Heart right ventricle (tissue), 16 donors: ENCODE data around the gene LAMA2. TPM values are rescaled to one million over a fixed set of nuclear protein-coding genes. Genes with fewer than 3 reads are reported as not detected.

Experiments used
- ATAC-seq, 8 donors: fragments of 200-7000 bp; cut with Tn5 transposase; one replicate each; pipeline ENCODE4 v1.9.1; 2020; ENCODE audit warnings: mild to moderate bottlenecking in 8 of 8, moderate library complexity in 8 of 8, moderate number of reproducible peaks in 1 of 8
- DNase-seq, 2 donors: peaks; one replicate each; pipeline ENCODE4 v3.0.0-alpha.2; 2020
- H3K27ac ChIP-seq, 10 donors: fragments of 200-600 bp; sonication (generic) in 2 of 10; one replicate each; pipeline versions ENCODE4 v1.5.0 to v1.8.0; 2020 to 2022; ENCODE audit warnings: mild to moderate bottlenecking in 3 of 10
- H3K27me3 ChIP-seq, 7 donors: fragments of 200-600 bp; one replicate each; pipeline ENCODE4 v1.8.0; 2021 to 2022; ENCODE audit warnings: mild to moderate bottlenecking in 2 of 7
- H3K36me3 ChIP-seq, 9 donors: fragments of 200-600 bp; sonication (generic) in 1 of 9; one replicate each; pipeline versions ENCODE4 v1.5.0 to v1.8.0; 2020 to 2022; ENCODE audit warnings: mild to moderate bottlenecking in 2 of 9
- H3K4me1 ChIP-seq, 9 donors: fragments of 200-600 bp; sonication (generic) in 1 of 9; one replicate each; pipeline versions ENCODE4 v1.5.0 to v1.8.0; 2020 to 2022; ENCODE audit warnings: mild to moderate bottlenecking in 4 of 9
- H3K4me3 ChIP-seq, 10 donors: fragments of 200-600 bp; sonication (generic) in 2 of 10; one replicate each; pipeline versions ENCODE4 v1.5.0 to v1.8.0; 2020 to 2022; ENCODE audit warnings: mild to moderate bottlenecking in 7 of 10, moderate library complexity in 2 of 10
- H3K9me3 ChIP-seq, 11 donors: fragments of 200-600 bp in 10 of 11; sonication (generic) in 2 of 11; one replicate each; pipeline versions ENCODE4 v1.5.0 to v1.8.0; 2013 to 2022; ENCODE audit warnings: mild to moderate bottlenecking in 2 of 11, control low read depth in 1 of 11, moderate library complexity in 1 of 11
- WGBS, 2 donors: extraction: QIAGEN DNeasy Blood & Tissue Kit; methylation state at CpG; one replicate each; pipeline ENCODE4 v1.1.7; 2013; ENCODE audit warnings: inconsistent platforms in 1 of 2; 5-methylcytosine and 5-hydroxymethylcytosine counted together
- intact Hi-C, 10 donors: fragments of 100-400 bp; cut with DNase I; formaldehyde crosslinking; loops; one replicate each; pipeline versions ENCODE4 v1.11.1 to v1.14.2; 2022
- polyA plus RNA-seq, 2 donors: library from polyadenylated mRNA; stranded (reverse); fragments of 200-250 nt; gene quantifications; one replicate each; pipeline ENCODE4 v1.2.3, GENCODE V29; 2013
- total RNA-seq, 10 donors: library from RNA; stranded (reverse); fragmentation: NEBNext Ultra II Directional in 3 of 10; extraction: Animal tissue kit (Norgen Biotek cat#: 25700) in 3 of 10; gene quantifications; one replicate each; pipeline versions ENCODE4 v1.2.1 to v1.2.4, GENCODE V29; 2021 to 2023
- TF ChIP-seq, protein P1 (sequence below), 9 donors: fragments of 200-600 bp; sonication (generic) in 2 of 9; IDR thresholded peaks; one replicate each; pipeline versions ENCODE4 v1.5.0 to v1.8.0; 2021 to 2022; ENCODE audit warnings: antibody characterized with exemption in 9 of 9, mild to moderate bottlenecking in 5 of 9, moderate library complexity in 1 of 9
- donor health status: Arrhythmogenic right ventricular cardiomyopathy.
- donor health status: ischemic (EF 13 %, LVEDD 7.1; RV severe dilation, severe dysfunction).
- donor health status: healthy with polysubstance abuse.
- donor health status: DM: no; HTN: yes; CAD: no.
- donor health status: DM: no; HTN: no; CAD: no.
- donor health status: ischemic (EF 25% LVEDD 6.9; RV normal size, moderate dysfunction).
- donor health status: ischemic (EF 25% LVEDD 5.7; RV mildly dilated, moderate dysfunction).
- donor health status: healthy.
- donor health status: DM: yes; HTN: yes; CAD: no.
- donor health status: Ischemic cardiomyopathy.
- donor health status: ischemic (EF 35%, LVEDD 5.7; RV mildly dilated, moderate dysfunction).
- donor health status: nonischemic (EF 11% LVEDD 7.7; RV severe dilation, severe dysfunction).
- donor health status: DM: yes; HTN: yes; CAD: no.
- donor health status: PGD.
- donor health status: ischemic (EF 29% LVEDD 5.4; RV normal size, mild dysfunction).
- donor health status: nonischemic (EF 23%, LVEDD 6.1; RV moderate dilation, normal function).

LAMA2 gene
- total and polyA plus RNA-seq, 12 donors = 31.1 to 293 (median 223) TPM

DNA sequence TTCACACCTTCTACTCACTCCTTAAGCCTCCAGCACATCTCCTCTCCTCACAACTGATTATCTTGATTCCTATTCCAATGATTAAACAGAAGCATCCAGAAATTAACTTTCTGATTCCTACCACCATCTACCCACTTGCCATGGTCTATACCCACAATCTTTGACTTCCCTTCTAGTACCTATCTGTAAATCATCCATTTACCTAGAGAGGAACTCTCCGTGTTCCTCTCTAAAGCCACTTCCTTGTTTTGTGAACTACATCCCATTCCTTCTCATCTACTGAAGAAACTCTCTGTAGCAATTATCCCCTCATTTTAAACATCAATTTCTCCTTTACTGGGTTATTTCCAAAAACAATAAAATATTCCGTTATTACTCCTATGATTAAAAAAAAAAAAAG is 659.8 kb downstream of the LAMA2 start:
- Histone ChIP-seq H3K4me3 (no peak overlapping the region), H3K27ac (no peak overlapping the region), H3K4me1 (no peaks in the 10 kb centered on the region), H3K9me3 (peaks cover 0 to 10% (median 0%) of the 10 kb centered on the region in 11 donors), H3K27me3 (no peaks in the 10 kb centered on the region), H3K36me3 (peaks cover 0 to 3% (median 0%) of the 10 kb centered on the region in 9 donors)
- WGBS, 2 donors = 58 to 72% methylated on average over 2 of the region's 2 CpGs
- DNase-seq (no peak), ATAC-seq (no peak)
- intact Hi-C loops = no loop called here
- TF ChIP-seq, protein P1, sequence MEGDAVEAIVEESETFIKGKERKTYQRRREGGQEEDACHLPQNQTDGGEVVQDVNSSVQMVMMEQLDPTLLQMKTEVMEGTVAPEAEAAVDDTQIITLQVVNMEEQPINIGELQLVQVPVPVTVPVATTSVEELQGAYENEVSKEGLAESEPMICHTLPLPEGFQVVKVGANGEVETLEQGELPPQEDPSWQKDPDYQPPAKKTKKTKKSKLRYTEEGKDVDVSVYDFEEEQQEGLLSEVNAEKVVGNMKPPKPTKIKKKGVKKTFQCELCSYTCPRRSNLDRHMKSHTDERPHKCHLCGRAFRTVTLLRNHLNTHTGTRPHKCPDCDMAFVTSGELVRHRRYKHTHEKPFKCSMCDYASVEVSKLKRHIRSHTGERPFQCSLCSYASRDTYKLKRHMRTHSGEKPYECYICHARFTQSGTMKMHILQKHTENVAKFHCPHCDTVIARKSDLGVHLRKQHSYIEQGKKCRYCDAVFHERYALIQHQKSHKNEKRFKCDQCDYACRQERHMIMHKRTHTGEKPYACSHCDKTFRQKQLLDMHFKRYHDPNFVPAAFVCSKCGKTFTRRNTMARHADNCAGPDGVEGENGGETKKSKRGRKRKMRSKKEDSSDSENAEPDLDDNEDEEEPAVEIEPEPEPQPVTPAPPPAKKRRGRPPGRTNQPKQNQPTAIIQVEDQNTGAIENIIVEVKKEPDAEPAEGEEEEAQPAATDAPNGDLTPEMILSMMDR (IDR thresholded peaks at IDR 0.05) = no peak

DNA sequence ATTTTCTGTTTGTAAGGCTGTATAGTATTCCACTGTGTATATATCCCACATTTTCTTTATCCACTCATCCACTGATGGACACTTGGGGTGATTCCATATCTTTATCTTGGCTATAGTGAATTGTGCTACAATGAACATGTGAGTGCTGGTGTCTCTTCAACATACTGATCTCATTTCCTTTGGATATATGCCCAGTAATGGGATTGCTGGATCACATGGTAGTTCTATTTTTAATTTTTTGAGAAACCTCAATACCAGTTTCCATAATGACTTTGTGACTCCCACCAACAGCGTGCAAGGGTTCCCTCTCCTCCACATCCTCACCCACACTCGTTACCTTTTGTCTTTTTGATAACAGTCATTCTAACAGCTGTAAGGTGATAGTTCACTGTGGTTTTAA is 661.0 kb downstream of the LAMA2 start:
- H3K4me1 ChIP-seq = no peaks in the 10 kb centered on the region
- H3K9me3 ChIP-seq = peaks cover 0 to 10% (median 0%) of the 10 kb centered on the region in 11 donors
- ATAC-seq (no peak), DNase-seq (no peak)
- H3K27ac ChIP-seq = no peak overlapping the region
- no peaks in the 10 kb centered on the region for H3K36me3 ChIP-seq
- TF ChIP-seq, protein P1 (IDR thresholded peaks at IDR 0.05) = no peak
- WGBS, 2 donors = 53 to 59% methylated on average over 2 of the region's 2 CpGs
- intact Hi-C loops = no loop called here
- no peak overlapping the region for H3K4me3 ChIP-seq
- H3K27me3 ChIP-seq = no peaks in the 10 kb centered on the region

DNA sequence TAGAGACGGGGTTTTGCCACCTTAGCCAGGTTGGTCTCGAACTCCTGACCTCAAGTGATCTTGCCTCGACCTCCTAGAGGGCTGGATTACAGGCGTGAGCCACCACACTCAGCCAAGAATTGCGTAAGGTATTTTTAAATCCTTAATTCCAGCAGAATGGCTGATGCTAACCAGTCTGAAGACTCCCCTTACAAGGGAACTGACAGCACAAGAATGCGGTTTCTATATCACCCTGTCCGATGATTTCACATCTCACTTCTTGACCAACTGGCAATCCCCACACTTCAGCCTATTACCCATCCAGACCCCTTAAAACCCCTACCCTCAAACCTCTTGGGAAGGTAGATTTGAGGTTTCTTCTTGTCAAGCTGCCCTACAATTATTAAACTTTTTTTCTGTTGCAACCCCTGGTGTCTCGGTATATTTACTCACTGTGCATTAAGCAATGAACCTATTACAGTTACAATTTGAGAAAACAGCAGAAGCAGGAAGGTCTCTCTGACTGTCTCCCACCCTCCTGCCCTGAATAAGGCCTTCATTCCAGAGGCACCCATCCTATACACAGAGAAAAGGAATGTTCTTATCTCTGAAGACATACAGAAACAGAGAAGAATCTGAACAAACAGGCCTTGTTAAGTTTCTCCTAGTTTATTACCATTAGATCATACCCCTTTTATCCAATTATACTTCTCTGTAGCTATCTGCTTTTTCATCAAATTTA is 662.1 kb downstream of the LAMA2 start:
- no peak for DNase-seq
- Histone ChIP-seq H3K27ac (no peak overlapping the region), H3K27me3 (no peaks in the 10 kb centered on the region), H3K36me3 (no peaks in the 10 kb centered on the region), H3K4me3 (no peak overlapping the region), H3K4me1 (no peaks in the 10 kb centered on the region), H3K9me3 (peaks cover 0 to 10% (median 0%) of the 10 kb centered on the region in 11 donors)
- TF ChIP-seq, protein P1 (IDR thresholded peaks at IDR 0.05) = no peak
- no peak for ATAC-seq
- intact Hi-C loops = no loop called here
- WGBS, 2 donors = 93 to 94% methylated on average over 8 of the region's 8 CpGs

- Histone ChIP-seq H3K36me3 (peaks cover 0 to 4% (median 0%) of the 10 kb centered on the region in 9 donors), H3K4me3 (no peak overlapping the region), H3K27ac (no peak overlapping the region), H3K27me3 (no peaks in the 10 kb centered on the region), H3K4me1 (no peaks in the 10 kb centered on the region), H3K9me3 (peaks cover 0 to 10% (median 0%) of the 10 kb centered on the region in 11 donors)
- no peak for DNase-seq
- TF ChIP-seq, protein P1 (IDR thresholded peaks at IDR 0.05) = no peak
- no peak for ATAC-seq
- WGBS, 2 donors = 80 to 83% methylated on average over 4 of the region's 4 CpGs
- intact Hi-C loops = no loop called here
Observed at GRCh38 chr6:129546702-129547101, 663.8 kb downstream of the LAMA2 start.
